GM19023 (cell line): ENCODE results near the gene CCDC102B.
"Not testable (repeated sequence)": the region's sequence is repeated elsewhere in the genome, so short reads cannot be mapped to it uniquely, and the experiment has no call there.

ENCODE experiments used
- ATAC-seq: cut with Tn5 transposase; IDR thresholded peaks from one replicate; pipeline ENCODE4 v1.9.1; 2021; ENCODE audit warnings: mild to moderate bottlenecking, moderate library complexity; ENCODE audit not compliant: unreplicated experiment

The CCDC102B gene

GRCh38 chr18:68826121-68826520 is 28.2 kb downstream of the CCDC102B start:
- no peak for ATAC-seq

GRCh38 chr18:68830256-68831045 is 32.6 kb downstream of the CCDC102B start:
- ATAC-seq = no peak

- ATAC-seq = no peak
These were observed 35.9 kb downstream of the CCDC102B start for GRCh38 chr18:68833756-68834155.

- ATAC-seq = no peak
These were observed 40.0 kb downstream of the CCDC102B start for GRCh38 chr18:68837665-68838451.

GRCh38 chr18:68839701-68840100 is 41.8 kb downstream of the CCDC102B start:
- no peak for ATAC-seq

- ATAC-seq = no peak
These were observed 42.8 kb downstream of the CCDC102B start for GRCh38 chr18:68840554-68841263.

- ATAC-seq = no peak
These were observed 43.4 kb downstream of the CCDC102B start for GRCh38 chr18:68841301-68841700.

GRCh38 chr18:68842951-68843350 is 45.1 kb downstream of the CCDC102B start:
- ATAC-seq = no peak

- ATAC-seq = no peak
These were observed 45.7 kb downstream of the CCDC102B start for GRCh38 chr18:68843473-68844089.

- no peak for ATAC-seq
These were observed 49.4 kb downstream of the CCDC102B start for GRCh38 chr18:68847219-68847837.

GRCh38 chr18:68848242-68848641 is 50.4 kb downstream of the CCDC102B start:
- ATAC-seq = no peak

- ATAC-seq = no peak
These were observed 57.0 kb downstream of the CCDC102B start for GRCh38 chr18:68854786-68855391.

- ATAC-seq = no peak
These were observed 57.6 kb downstream of the CCDC102B start for GRCh38 chr18:68855491-68855890.

GRCh38 chr18:68861365-68861764 is 63.5 kb downstream of the CCDC102B start:
- no peak for ATAC-seq

GRCh38 chr18:68865021-68865420 is 67.1 kb downstream of the CCDC102B start:
- no peak for ATAC-seq

GRCh38 chr18:68865503-68865902 is 67.6 kb downstream of the CCDC102B start:
- ATAC-seq = no peak

- ATAC-seq = no peak
These were observed 75.1 kb downstream of the CCDC102B start for GRCh38 chr18:68873003-68873402.

- no peak for ATAC-seq
These were observed 76.5 kb downstream of the CCDC102B start for GRCh38 chr18:68874361-68874760.

- not testable (repeated sequence) for ATAC-seq
These were observed 82.1 kb downstream of the CCDC102B start for GRCh38 chr18:68879947-68880346.

GRCh38 chr18:68887410-68887809 is 89.5 kb downstream of the CCDC102B start:
- no peak for ATAC-seq
